Astrocyte (in vitro differentiated cells and primary cell): ENCODE measurements around the gene FLT1. TPM values are rescaled to one million over a fixed set of nuclear protein-coding genes. Genes with fewer than 3 reads are reported as not detected.
A peak's percentile ranks its signal among the peaks of the same experiment; 100 is the strongest.

Source experiments
- DNase-seq: peaks from one replicate; pipeline ENCODE4 v3.0.0-alpha.2; 2010; ENCODE audit warnings: low read depth
- FAIRE-seq: peaks from 2 replicates; lab custom pipeline; 2011; peaks lifted over from hg19 to GRCh38; lab: Jason Lieb, UNC
- H2AFZ ChIP-seq: 2 replicates; pipeline ENCODE4 v1.6.0; 2012; ENCODE audit warnings: low read depth, low read length, inconsistent platforms
- H3K27ac ChIP-seq: 2 replicates; pipeline ENCODE4 v1.5.1; 2011; ENCODE audit warnings: low read depth, low read length, inconsistent platforms
- H3K27me3 ChIP-seq: 2 replicates; pipeline ENCODE4 v1.6.0; 2011; ENCODE audit warnings: low read length, inconsistent platforms; ENCODE audit not compliant: insufficient read depth
- H3K36me3 ChIP-seq: 2 replicates; pipeline ENCODE4 v1.5.1; 2011; ENCODE audit warnings: low read length, inconsistent platforms; ENCODE audit not compliant: insufficient read depth
- H3K4me1 ChIP-seq: 2 replicates; pipeline ENCODE4 v1.5.1; 2011; ENCODE audit warnings: low read length, inconsistent platforms; ENCODE audit not compliant: insufficient read depth
- H3K4me2 ChIP-seq: 2 replicates; pipeline ENCODE4 v1.6.0; 2012; ENCODE audit warnings: low read length, inconsistent platforms
- H3K4me3 ChIP-seq: 2 replicates; pipeline ENCODE4 v1.5.1; 2011; ENCODE audit warnings: low read depth, mild to moderate bottlenecking, low read length, inconsistent platforms; ENCODE audit not compliant: insufficient read depth
- H3K79me2 ChIP-seq: 2 replicates; pipeline ENCODE4 v1.6.0; 2012; ENCODE audit warnings: mild to moderate bottlenecking, low read length, inconsistent platforms; ENCODE audit not compliant: insufficient read depth
- H3K9ac ChIP-seq: 2 replicates; pipeline ENCODE4 v1.6.0; 2012; ENCODE audit warnings: mild to moderate bottlenecking, low read length, inconsistent platforms
- H3K9me3 ChIP-seq: 2 replicates; pipeline ENCODE4 v1.5.1; 2012; ENCODE audit warnings: low read depth, mild to moderate bottlenecking, low read length, inconsistent platforms; ENCODE audit not compliant: insufficient read depth
- H4K20me1 ChIP-seq: 2 replicates; pipeline ENCODE4 v1.6.0; 2012; ENCODE audit warnings: low read length, inconsistent platforms; ENCODE audit not compliant: insufficient read depth
- H3K27ac Mint-ChIP-seq: one replicate; pipeline ENCODE4 v1.8.0; 2021; ENCODE audit warnings: mild to moderate bottlenecking, mixed read lengths; ENCODE audit not compliant: unreplicated experiment
- H3K27me3 Mint-ChIP-seq: one replicate; pipeline ENCODE4 v1.8.0; 2021; ENCODE audit warnings: low read depth, mixed read lengths; ENCODE audit not compliant: unreplicated experiment
- H3K36me3 Mint-ChIP-seq: one replicate; pipeline ENCODE4 v1.8.0; 2021; ENCODE audit warnings: low read depth, mixed read lengths; ENCODE audit not compliant: unreplicated experiment
- H3K4me1 Mint-ChIP-seq: one replicate; pipeline ENCODE4 v1.8.0; 2021; ENCODE audit warnings: low read depth, mixed read lengths; ENCODE audit not compliant: unreplicated experiment
- H3K4me3 Mint-ChIP-seq: one replicate; pipeline ENCODE4 v1.8.0; 2021; ENCODE audit warnings: mild to moderate bottlenecking, moderate library complexity, mixed read lengths; ENCODE audit not compliant: unreplicated experiment
- H3K9me3 Mint-ChIP-seq: one replicate; pipeline ENCODE4 v1.8.0; 2021; ENCODE audit warnings: mild to moderate bottlenecking, mixed read lengths; ENCODE audit not compliant: unreplicated experiment
- EZH2 ChIP-seq: IDR thresholded peaks from 2 replicates; pipeline ENCODE4 v1.6.1; 2012; ENCODE audit warnings: mild to moderate bottlenecking, low read length, inconsistent platforms; ENCODE audit not compliant: insufficient read depth
- total RNA-seq: library from RNA; stranded (reverse); gene quantifications from 2 replicates; pipeline ENCODE4 v1.2.1, GENCODE V29; 2021
- TF ChIP-seq, protein P1 (sequence below): IDR thresholded peaks from 2 replicates; pipeline ENCODE4 v1.5.1; 2011; ENCODE audit warnings: low read depth, mild to moderate bottlenecking, inconsistent platforms, low read length, moderate library complexity; ENCODE audit not compliant: insufficient read depth

Gene FLT1
- total RNA-seq, 1 donor from 2014 or later, result 7.3 TPM

DNA sequence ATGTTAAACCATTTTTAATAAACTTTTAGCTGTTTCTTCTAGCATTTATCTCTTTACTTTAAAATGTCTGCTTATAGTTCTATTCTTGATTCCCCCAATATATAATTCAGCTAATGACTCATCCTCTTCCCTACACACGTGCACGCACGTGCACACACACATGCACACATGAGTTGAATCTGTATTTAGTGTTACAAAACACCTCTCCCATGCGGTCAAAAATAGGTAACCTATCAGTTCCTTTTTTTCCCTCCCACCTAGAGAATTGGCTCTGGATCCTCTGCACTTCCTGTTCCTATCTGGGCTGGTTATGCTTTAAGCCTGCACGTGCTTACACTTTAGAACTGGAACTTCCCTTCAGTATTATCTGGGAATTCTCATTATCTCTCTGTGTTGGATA is 212.5 kb downstream of the FLT1 start:
- Mint-ChIP-seq H3K27me3 (no peaks in the 10 kb centered on the region), H3K4me3 (no peak overlapping the region), H3K4me1 (no peaks in the 10 kb centered on the region), H3K36me3 (peaks cover 5% of the 10 kb centered on the region), H3K27ac (no peak overlapping the region), H3K9me3 (peaks cover 1% of the 10 kb centered on the region)
- DNase-seq, result no peak
- Histone ChIP-seq H3K36me3 (peaks cover 26% of the 10 kb centered on the region), H3K27me3 (no peaks in the 10 kb centered on the region), H3K9me3 (no peaks in the 10 kb centered on the region), H3K79me2 (no peaks in the 10 kb centered on the region), H3K4me1 (no peaks in the 10 kb centered on the region), H3K4me2 (no peak overlapping the region), H3K27ac (no peak overlapping the region), H3K4me3 (no peak overlapping the region), H2AFZ (no peak overlapping the region), H4K20me1 (no peaks in the 10 kb centered on the region), H3K9ac (no peak overlapping the region)
- TF ChIP-seq, protein P1, sequence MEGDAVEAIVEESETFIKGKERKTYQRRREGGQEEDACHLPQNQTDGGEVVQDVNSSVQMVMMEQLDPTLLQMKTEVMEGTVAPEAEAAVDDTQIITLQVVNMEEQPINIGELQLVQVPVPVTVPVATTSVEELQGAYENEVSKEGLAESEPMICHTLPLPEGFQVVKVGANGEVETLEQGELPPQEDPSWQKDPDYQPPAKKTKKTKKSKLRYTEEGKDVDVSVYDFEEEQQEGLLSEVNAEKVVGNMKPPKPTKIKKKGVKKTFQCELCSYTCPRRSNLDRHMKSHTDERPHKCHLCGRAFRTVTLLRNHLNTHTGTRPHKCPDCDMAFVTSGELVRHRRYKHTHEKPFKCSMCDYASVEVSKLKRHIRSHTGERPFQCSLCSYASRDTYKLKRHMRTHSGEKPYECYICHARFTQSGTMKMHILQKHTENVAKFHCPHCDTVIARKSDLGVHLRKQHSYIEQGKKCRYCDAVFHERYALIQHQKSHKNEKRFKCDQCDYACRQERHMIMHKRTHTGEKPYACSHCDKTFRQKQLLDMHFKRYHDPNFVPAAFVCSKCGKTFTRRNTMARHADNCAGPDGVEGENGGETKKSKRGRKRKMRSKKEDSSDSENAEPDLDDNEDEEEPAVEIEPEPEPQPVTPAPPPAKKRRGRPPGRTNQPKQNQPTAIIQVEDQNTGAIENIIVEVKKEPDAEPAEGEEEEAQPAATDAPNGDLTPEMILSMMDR, result no peak
- TF ChIP-seq EZH2, result no peak
- no peak for FAIRE-seq

DNA sequence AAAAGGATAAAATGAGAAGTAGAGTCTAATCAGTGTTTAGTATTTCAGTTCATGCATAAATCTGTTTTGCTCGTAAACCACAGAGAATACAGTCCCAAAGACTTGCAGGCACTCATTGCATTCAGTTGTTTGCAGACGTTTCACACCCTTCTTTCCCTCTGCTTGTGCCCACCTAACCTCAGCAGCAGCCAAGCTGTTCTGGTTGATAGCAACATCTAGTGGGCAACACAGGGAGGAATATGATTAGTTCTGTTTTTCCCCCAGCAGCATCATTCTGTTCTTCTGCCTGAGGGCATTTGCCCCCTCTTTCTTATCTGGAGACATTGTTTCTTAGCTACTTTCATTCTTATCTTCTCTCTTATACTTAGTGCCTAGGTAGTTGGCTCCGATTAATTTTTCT is 221.0 kb downstream of the FLT1 start:
- Histone ChIP-seq H3K27ac (no peak overlapping the region), H3K4me1 (no peaks in the 10 kb centered on the region), H2AFZ (no peak overlapping the region), H3K36me3 (peaks cover 6% of the 10 kb centered on the region), H3K4me2 (no peak overlapping the region), H4K20me1 (peaks cover 4% of the 10 kb centered on the region), H3K4me3 (no peak overlapping the region), H3K27me3 (no peaks in the 10 kb centered on the region), H3K9me3 (no peaks in the 10 kb centered on the region), H3K9ac (no peak overlapping the region), H3K79me2 (no peaks in the 10 kb centered on the region)
- Mint-ChIP-seq H3K4me1 (peaks cover 2% of the 10 kb centered on the region), H3K27me3 (no peaks in the 10 kb centered on the region), H3K27ac (no peak overlapping the region), H3K4me3 (no peak overlapping the region), H3K36me3 (peaks cover 6% of the 10 kb centered on the region), H3K9me3 (no peaks in the 10 kb centered on the region)
- FAIRE-seq (no peak), DNase-seq (no peak)
- TF ChIP-seq, protein P1, result no peak
- TF ChIP-seq EZH2, result no peak

DNA sequence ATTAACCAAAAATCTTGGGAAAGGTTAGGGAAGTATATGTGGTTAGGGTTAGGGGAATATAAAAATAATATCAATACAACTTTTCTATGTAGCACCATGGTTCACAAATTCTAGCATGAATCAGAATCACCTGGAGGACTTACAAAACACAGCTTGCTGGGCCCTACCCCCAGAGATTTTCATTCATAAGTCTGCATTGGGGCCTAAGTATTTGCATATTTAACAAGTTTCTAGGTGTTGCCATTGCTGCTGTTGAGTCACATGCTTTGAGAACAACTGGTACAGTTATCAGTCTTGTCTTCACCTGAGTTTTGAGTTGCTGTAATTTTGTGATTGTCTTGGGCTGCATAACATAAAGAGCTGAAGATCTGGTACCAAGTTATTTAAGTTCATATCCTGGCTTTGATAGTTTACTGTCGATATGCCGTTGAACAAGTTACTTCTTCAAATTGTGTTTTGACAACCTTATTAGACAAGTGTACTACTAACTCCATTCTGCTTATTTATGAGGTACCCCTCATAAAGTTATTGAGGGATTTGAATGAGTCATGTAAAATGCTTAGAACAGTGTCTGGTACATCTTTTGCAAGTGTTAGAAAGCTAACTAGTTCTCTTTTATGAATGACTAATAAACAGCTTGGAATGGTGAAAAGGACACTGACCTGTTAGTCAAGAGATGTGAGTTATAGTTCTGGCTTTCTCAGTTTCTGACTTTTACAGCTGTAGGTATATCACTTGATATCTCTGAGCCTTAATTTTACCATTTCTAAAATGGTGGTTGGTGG is 223.7 kb downstream of the FLT1 start:
- Mint-ChIP-seq H3K4me1 (peaks cover 2% of the 10 kb centered on the region), H3K9me3 (no peaks in the 10 kb centered on the region), H3K27me3 (no peaks in the 10 kb centered on the region), H3K36me3 (peaks cover 3% of the 10 kb centered on the region), H3K4me3 (no peak overlapping the region), H3K27ac (no peak overlapping the region)
- Histone ChIP-seq H4K20me1 (peaks cover 3% of the 10 kb centered on the region), H3K79me2 (no peaks in the 10 kb centered on the region), H3K4me3 (no peak overlapping the region), H3K27me3 (no peaks in the 10 kb centered on the region), H3K27ac (no peak overlapping the region), H3K4me1 (no peaks in the 10 kb centered on the region), H3K4me2 (no peak overlapping the region), H3K9ac (no peak overlapping the region), H2AFZ (no peak overlapping the region), H3K36me3 (peaks cover 11% of the 10 kb centered on the region), H3K9me3 (no peaks in the 10 kb centered on the region)
- TF ChIP-seq, protein P1, result no peak
- no peak for TF ChIP-seq EZH2
- DNase-seq, result no peak
- FAIRE-seq, result peak; percentile 20
